KOPT-K1 (cell line): ENCODE data around the gene SCTR.

Experiments used
- H3K27ac ChIP-seq: fragments of 200-600 bp; sonication (generic); 2 replicates; pipeline ENCODE4 v1.5.1; 2016; ENCODE audit warnings: antibody characterized with exemption, mild to moderate bottlenecking, low read depth, low read length; ENCODE audit not compliant: poor library complexity, severe bottlenecking
- H3K36me3 ChIP-seq: fragments of 200-600 bp; sonication (generic); 2 replicates; pipeline ENCODE4 v1.5.1; 2017; ENCODE audit warnings: antibody characterized with exemption, mild to moderate bottlenecking, low read length, moderate library complexity; ENCODE audit not compliant: insufficient read depth
- H3K9me3 ChIP-seq: fragments of 200-600 bp; sonication (generic); 2 replicates; pipeline ENCODE4 v1.5.1; 2017; ENCODE audit warnings: antibody characterized with exemption, low read length, mild to moderate bottlenecking; ENCODE audit not compliant: insufficient read depth, poor library complexity, severe bottlenecking

SCTR gene

DNA sequence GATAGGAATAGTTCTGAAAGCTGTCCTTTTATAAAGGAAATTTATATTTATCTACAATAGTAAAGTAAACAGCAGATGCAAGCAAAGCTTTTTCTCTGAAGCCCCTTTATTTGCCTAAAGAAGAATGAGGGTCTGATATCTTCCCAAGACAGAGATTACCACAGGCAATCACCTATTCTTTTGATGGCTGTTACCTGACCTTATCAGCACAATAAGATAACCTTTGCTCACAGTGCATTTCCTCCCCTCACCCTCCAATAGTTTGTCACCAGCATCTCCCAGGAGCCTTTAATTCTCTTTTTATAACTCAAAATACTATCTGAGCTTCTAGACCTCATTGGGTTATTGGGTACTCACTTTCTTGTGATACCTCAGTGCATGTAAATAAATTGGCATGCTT is 13.5 kb upstream of the SCTR start:
- H3K9me3 ChIP-seq = peaks cover 14% of the 10 kb centered on the region
- no peaks in the 10 kb centered on the region for H3K36me3 ChIP-seq
- H3K27ac ChIP-seq = no peak overlapping the region

DNA sequence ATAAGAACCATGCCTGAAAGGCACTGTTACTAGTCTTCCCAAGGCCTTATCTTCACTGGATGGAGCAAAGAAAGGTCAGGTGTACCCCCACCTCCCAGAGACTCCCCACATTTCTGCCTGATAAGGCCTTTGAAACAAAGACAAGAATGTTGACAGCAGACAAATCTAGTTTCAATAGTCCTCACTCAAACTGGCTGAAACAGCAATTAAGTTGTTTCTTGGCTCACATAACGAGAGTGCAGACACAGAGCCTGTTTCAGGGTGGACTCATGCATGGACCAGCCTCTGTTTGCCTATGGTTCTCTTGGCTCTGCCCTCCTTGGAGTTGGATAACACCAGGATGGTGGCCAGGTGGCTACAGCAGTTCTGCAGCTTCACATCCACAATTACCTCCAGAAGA is 12.4 kb upstream of the SCTR start:
- Histone ChIP-seq H3K27ac (no peak overlapping the region), H3K9me3 (peaks cover 14% of the 10 kb centered on the region), H3K36me3 (no peaks in the 10 kb centered on the region)

DNA sequence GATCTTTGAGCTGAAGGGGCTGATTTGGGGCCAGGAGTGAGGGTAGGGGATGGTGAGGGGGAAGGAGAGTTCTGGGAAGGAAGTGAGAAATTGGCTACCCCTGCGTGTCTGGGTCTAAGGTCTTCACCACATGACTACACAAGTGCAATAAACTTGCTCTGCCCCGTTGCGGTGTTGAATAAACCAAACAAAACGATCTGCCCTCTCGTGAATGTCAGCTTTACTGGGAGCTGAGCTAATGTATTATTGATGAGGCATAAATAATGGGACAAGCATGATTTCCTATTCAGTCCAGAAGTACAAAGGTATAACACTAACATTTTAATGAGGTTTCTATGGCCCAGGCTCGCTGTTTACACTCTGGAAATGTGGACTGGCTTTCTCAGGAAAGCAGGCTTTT is 11.9 kb upstream of the SCTR start:
- Histone ChIP-seq H3K27ac (no peak overlapping the region), H3K9me3 (peaks cover 14% of the 10 kb centered on the region), H3K36me3 (no peaks in the 10 kb centered on the region)

DNA sequence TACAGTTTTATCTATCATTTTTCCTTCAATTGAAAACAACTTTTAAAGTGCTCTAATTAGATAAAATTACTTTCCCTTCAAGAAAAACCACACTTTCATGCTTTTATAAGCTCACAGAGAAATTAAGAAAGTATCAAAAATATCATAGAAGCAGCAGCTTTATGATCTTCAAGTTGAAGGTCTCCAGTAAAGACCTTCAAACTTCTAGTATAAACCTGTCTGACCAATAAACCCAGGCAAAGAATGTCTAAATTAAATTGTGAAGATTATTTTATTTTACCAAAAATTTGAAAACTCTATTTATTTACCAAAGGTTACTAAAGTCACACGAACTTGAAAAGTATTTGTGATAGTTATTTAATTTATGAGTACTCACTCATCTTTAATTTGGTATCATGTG is 9.3 kb upstream of the SCTR start:
- Histone ChIP-seq H3K27ac (no peak overlapping the region), H3K9me3 (peaks cover 14% of the 10 kb centered on the region), H3K36me3 (no peaks in the 10 kb centered on the region)

DNA sequence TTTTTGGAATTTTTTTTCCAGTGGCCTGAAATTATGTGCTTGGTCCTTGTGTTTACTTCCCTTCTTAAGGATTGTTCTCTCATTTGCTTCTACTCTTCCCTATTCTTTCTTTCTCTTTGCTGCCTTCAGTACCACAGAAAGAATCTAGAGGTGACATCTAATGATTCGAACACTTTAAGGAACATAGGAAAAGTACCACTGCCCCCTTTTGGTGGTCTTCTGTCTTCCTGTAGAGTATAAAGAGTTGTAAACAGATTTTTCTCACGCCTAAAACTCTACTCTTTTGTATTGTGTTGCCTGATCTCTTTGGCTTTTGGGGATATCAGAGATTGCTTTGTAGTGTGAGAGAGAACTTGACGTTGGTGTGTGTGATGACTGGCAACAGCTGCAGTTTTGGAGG is 7.0 kb upstream of the SCTR start:
- Histone ChIP-seq H3K27ac (no peak overlapping the region), H3K9me3 (peaks cover 14% of the 10 kb centered on the region), H3K36me3 (no peaks in the 10 kb centered on the region)

DNA sequence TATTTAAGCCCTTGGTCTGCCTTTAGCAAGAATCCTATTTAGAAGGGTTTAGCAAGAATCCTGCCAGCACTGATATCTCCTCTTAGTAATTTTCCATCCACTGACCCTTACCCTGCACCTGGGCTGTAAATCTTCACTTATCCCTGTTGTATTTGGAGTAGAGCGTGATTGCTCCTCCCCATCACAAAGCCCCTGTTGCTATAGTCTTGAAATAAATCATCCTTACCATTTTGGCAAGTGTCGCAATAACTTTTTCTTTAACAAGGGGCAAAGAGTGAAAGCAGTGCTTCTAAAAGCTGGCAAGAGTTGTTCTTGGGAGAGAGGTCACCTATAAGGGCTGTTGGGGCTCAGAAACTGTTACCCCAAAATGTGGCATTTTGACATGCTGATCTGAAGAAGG is 3.7 kb upstream of the SCTR start:
- Histone ChIP-seq H3K27ac (no peak overlapping the region), H3K36me3 (no peaks in the 10 kb centered on the region), H3K9me3 (peaks cover under 1% of the 10 kb centered on the region)

DNA sequence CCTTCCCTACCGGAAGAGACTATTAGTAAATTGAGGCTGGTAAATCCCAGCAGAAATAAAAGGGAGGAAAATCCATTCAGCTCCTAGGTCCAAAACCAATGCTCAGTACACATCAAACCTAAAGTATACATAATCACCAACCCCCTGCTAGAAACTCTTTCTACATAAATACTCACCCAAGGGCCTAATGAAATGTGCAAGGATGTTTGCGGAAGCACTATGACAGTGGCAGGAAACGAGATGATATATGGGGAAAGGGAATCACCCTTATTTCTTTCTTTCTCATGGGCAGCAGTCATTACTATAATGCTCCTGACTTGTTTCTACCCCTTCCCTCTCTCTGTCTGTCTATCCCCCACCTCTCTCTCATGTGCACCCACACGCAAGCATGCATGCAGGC is 1.3 kb upstream of the SCTR start:
- Histone ChIP-seq H3K36me3 (no peaks in the 10 kb centered on the region), H3K9me3 (no peaks in the 10 kb centered on the region), H3K27ac (no peak overlapping the region)

DNA sequence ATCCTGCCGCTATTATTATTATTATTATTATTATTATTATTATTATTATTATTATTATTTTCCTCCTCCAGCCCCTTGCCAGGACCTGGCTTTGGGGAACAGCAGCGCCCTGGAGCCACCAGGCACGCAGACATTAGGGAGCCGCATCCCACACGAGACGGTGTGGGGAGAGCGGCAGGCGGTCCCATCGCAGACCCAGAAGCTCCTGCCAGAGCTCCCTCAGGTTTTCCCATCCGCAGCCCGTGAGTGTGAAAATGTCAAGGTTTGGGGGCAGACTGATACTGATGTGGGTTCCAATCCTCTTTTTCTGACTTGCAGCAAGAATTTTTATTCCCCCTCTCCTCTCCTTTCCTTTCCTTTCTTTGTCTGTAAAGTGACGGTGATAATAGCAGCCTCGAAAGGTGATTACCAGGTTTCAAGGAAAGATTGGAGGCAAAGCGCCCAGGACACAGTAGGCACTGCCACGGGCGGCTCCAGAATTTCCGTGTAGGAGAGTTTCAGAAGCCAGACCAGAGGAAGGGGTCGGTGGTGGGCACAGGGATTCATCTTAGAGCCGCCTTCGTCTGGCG is 816 bp downstream of the SCTR start:
- Histone ChIP-seq H3K36me3 (no peaks in the 10 kb centered on the region), H3K27ac (no peak overlapping the region), H3K9me3 (no peaks in the 10 kb centered on the region)

DNA sequence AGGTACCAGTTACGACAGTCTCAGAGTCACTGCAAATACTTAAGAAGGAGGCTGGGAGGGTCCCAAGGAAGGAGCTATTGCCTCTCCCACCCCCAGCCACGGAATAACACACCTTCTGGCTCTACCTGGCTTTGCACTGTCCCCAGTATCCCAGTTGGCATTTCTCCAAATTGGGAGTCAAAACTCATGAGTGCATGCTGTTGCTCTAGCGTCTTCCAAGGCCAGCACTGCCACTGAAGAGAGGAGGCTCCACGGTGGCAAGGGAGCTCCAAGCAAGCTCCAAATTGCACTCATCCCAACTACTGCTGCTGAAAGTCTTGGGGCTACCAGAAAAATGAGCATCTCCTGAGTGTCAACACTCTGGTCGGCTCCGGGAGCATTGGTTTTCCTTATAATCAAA is 1.6 kb downstream of the SCTR start:
- Histone ChIP-seq H3K9me3 (no peaks in the 10 kb centered on the region), H3K36me3 (no peaks in the 10 kb centered on the region), H3K27ac (no peak overlapping the region)

DNA sequence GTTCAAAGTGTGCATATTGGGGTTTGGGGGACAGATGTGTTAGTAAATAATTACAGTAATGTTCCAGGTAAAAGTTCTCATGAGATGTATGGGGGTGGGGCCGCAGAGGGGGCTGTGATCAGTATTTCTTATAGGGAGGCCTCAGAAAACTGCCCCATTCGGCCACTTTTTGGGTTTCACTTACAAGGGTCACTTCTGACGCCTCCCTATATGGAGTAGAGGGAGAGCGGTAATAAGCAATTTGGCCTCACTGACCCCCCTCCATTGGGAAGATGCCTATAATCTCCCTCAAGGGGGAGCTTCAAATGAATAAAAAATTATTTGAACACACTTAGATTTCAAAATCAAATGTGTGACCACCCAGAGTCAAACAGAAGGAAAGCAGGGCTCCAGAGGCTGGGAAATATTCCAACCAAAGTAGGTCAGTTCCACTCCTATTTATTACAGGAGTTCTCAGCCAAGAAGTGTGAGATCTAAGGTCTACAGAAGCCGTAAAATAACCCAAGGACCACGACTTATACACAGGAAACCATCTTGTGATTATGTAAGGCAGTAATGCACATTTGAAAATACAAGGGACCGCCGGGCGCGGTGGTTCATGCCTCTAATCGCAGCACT is 2.7 kb downstream of the SCTR start:
- Histone ChIP-seq H3K36me3 (no peaks in the 10 kb centered on the region), H3K27ac (no peak overlapping the region), H3K9me3 (no peaks in the 10 kb centered on the region)

DNA sequence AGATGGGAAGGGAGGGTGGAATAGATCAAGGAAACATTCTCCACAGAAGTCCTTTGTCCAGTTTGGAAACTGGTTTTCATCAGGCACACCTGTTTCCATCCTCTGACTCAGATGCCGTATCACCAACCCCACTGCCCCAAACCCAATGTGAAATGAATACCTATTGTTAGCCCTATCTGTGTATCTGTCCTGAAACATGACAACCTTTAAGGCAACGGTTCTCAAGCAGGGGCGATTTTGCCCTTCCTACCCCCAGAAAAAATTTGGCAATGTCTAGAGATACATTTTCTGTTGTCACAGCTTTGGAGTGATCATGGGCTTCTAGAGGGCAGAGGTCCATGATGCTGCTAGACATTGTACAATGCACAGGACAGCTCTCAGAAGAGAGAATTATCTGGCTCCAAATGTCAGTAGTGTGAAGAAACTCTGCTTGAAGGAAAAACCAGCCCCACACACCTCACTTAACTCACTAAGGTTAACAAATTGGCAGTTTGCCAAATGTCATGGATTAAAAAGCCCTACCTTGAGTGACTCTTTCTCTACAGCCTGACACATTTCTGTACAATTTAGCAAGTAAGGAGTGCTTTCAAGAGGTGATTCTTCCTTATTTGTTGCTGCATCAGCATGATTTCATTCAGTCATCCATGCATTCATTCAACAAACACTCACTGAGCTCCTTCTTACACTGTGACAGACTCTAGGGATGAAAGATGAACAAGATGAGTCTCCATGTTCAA is 3.4 kb downstream of the SCTR start:
- no peaks in the 10 kb centered on the region for H3K36me3 ChIP-seq
- no peaks in the 10 kb centered on the region for H3K9me3 ChIP-seq
- no peak overlapping the region for H3K27ac ChIP-seq

DNA sequence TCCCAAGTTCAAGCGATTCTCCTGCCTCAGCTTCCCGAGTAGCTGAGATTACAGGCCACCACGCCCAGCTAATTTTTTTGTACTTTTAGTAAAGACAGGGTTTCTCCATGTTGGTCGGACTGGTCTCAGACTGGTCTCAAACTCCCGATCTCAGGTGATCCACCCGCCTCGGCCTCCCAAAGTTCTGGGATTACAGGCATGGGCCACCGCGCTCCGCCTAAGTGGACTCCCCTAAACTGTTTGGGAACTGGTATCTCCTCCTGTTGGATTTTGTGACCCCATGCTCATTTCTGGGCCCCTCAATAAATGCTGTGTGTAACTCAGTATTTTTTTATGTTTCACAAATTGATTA is 5.2 kb downstream of the SCTR start:
- no peaks in the 10 kb centered on the region for H3K9me3 ChIP-seq
- H3K27ac ChIP-seq = no peak overlapping the region
- H3K36me3 ChIP-seq = no peaks in the 10 kb centered on the region

DNA sequence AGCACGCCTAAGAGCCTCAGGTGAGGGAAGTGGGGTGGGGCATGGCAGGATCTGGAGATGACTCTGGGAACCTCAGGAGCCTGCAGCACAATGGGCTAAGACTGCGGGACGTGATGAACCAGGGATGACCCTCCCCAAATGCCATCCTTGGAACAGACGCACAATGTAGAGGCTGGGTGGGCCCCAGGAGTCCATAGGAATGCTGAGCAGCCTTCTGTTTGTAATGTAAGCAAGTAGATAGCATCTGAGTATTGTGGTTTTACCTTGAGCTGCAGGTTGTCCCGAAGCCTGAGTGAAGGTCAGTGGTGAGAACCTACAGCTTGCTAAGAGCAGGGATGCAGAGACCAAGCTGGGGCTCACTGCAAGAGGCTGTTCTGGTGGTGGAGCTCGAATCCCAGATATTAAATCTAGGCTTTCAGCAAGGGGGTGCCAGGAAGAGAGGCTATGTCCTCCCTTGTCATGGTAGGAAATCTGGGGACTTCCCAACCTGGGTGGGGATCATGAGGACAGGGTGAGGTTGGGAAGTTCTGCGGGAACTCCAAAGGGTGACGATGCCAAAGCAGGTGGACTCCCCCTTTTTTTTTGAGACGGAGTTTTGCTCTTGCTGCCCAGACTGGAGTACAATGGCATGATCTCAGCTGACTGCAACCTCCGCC is 5.8 kb downstream of the SCTR start:
- Histone ChIP-seq H3K27ac (no peak overlapping the region), H3K9me3 (no peaks in the 10 kb centered on the region), H3K36me3 (no peaks in the 10 kb centered on the region)

DNA sequence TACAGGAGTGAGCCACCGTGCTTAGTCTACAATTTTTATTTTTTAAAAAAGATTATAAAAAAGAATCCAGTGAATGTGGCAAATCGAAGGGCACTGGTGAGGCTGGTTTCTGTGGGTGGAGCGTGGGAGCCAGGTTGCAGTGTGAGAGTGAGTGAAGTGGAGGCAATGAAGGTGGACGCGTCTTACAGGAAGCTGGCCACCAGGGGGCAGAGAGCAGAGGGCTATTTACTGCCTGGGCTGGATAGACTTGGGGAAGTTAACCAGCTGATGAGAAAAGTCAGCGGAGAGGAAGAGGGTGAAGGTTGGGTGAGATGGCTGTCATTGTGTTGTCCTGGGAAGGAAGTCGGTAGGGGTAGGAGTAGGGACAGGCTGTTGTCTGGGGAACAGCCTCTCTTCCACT is 6.8 kb downstream of the SCTR start:
- Histone ChIP-seq H3K27ac (no peak overlapping the region), H3K36me3 (no peaks in the 10 kb centered on the region), H3K9me3 (no peaks in the 10 kb centered on the region)

DNA sequence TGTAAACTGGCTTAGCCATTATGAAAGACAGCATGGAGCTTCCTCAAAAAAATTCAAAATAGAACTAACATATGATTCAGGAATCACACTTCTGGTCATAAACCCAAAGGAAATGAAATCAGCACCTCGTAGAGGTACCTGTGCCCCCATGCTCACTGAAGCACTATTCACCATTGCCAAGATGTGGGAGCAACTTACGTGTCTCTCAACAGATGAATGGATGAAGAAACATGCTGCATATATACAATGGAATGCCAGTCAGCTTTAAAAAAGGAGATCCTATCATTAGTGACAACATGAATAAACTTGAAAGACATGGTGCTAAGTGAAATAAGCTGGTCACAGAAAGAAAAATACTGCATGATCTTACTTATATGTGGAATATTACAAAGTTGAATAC is 8.2 kb downstream of the SCTR start:
- H3K36me3 ChIP-seq = no peaks in the 10 kb centered on the region
- no peaks in the 10 kb centered on the region for H3K9me3 ChIP-seq
- H3K27ac ChIP-seq = no peak overlapping the region

DNA sequence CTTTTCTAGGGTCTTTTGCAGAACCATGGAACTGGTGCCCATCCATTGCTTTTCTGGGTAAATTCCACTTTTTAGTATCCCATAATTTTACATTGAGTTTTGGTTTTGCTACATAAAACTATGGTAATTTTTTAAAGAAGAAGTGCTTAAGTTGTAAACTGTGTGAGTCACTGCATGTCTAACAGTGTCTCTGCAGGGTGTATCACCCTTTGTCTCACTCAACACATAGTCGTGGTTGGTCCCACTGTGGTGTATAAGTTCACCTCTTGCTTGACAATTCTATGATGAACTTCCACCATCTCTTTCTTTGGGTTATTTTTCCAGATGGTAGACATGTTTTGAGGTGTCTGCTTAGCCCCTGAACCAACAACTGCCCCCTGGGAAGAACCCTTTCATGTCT is 10.5 kb downstream of the SCTR start:
- H3K36me3 ChIP-seq = no peaks in the 10 kb centered on the region
- H3K27ac ChIP-seq = no peak overlapping the region
- H3K9me3 ChIP-seq = no peaks in the 10 kb centered on the region
